SU-DHL-6 (cell line): ENCODE data around the gene ARL8B.

Experiments
- EZH2phosphoT487 ChIP-seq: fragments of 200-600 bp; sonication (generic), shearing (Covaris generic); conservative IDR thresholded peaks from 2 replicates; pipeline ENCODE4 v1.6.1; 2018; ENCODE audit warnings: mild to moderate bottlenecking, antibody characterized with exemption, low read length, moderate library complexity, mixed read lengths
- TF ChIP-seq, protein P1 (sequence below): fragments of 200-600 bp; sonication (generic); IDR thresholded peaks from one replicate; pipeline ENCODE4 v1.5.1; 2017; ENCODE audit warnings: antibody characterized with exemption, mild to moderate bottlenecking, low read length, moderate library complexity; ENCODE audit not compliant: insufficient read depth, poor library complexity, severe bottlenecking

DNA sequence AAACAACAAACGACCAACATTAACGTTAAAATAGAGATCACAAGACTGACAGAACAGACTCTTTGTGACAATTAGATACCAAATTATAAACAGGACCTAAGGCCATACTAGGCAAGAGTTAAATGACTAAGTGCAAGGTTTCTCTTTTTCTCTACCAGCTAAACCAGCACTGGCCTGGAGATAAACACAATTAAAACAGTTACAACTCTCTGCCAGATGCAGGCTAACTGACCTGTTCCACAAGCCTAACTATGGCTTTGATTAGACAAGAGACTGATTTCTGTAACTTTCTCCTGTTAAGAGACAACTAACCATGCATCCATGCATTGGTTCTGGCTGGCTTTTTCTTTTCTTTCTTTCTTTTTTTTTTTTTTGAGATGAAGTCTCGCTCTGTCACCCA, 1.6 kb upstream of the ARL8B start:
- TF ChIP-seq, protein P1, sequence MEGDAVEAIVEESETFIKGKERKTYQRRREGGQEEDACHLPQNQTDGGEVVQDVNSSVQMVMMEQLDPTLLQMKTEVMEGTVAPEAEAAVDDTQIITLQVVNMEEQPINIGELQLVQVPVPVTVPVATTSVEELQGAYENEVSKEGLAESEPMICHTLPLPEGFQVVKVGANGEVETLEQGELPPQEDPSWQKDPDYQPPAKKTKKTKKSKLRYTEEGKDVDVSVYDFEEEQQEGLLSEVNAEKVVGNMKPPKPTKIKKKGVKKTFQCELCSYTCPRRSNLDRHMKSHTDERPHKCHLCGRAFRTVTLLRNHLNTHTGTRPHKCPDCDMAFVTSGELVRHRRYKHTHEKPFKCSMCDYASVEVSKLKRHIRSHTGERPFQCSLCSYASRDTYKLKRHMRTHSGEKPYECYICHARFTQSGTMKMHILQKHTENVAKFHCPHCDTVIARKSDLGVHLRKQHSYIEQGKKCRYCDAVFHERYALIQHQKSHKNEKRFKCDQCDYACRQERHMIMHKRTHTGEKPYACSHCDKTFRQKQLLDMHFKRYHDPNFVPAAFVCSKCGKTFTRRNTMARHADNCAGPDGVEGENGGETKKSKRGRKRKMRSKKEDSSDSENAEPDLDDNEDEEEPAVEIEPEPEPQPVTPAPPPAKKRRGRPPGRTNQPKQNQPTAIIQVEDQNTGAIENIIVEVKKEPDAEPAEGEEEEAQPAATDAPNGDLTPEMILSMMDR, result no peak
- TF ChIP-seq EZH2phosphoT487, result no peak
